Activated CD8-positive, alpha-beta memory T cell treated with anti-CD3 and anti-CD28 coated beads for 36 hours (primary cell): ENCODE measurements around the gene EGR2. TPM values are rescaled to one million over a fixed set of nuclear protein-coding genes. Genes with fewer than 3 reads are reported as not detected.

Source experiments
- CTCF ChIA-PET: fragments of 350-600 bp; sonication (Branson Sonifier 250); formaldehyde crosslinking; loops from one replicate; lab custom pipeline; 2021; ENCODE audit warnings: antibody characterized with exemption; lab: Charles Lee
- POLR2A ChIA-PET: fragments of 350-600 bp; sonication (Branson Sonifier 250); formaldehyde crosslinking; loops from one replicate; lab custom pipeline; 2021; ENCODE audit warnings: antibody characterized with exemption; lab: Charles Lee
- total RNA-seq, 2 experiments: library from RNA; stranded (reverse); gene quantifications; one replicate each; pipeline ENCODE4 v1.2.3, GENCODE V29; 2021

EGR2 gene
- total RNA-seq, 2 experiments from 2014 or later = 88.9 to 91.3 TPM

GRCh38 chr10:62772186-62772974 is 43.8 kb downstream of the EGR2 start:
- CTCF ChIA-PET = no interaction called here

GRCh38 chr10:62769574-62770242 is 46.5 kb downstream of the EGR2 start:
- CTCF ChIA-PET = interaction anchor here (0.6 to 0.9 kb wide), 4 partner anchors 9 to 224 kb away, joined by 3 to 5 read pairs (median 3); no protein-coding TSS in a partner anchor
- POLR2A ChIA-PET = no interaction called here

More at GRCh38 chr10:62772186-62772974, 43.8 kb downstream of the EGR2 start:
- POLR2A ChIA-PET = no interaction called here

- CTCF ChIA-PET = no interaction called here
- POLR2A ChIA-PET = no interaction called here
These were observed 49.8 kb downstream of the EGR2 start for GRCh38 chr10:62766386-62766785.

GRCh38 chr10:62765726-62766125 is 50.4 kb downstream of the EGR2 start:
- ChIA-PET CTCF (no interaction called here), POLR2A (no interaction called here)

GRCh38 chr10:62764011-62764410 is 52.2 kb downstream of the EGR2 start:
- ChIA-PET CTCF (no interaction called here), POLR2A (no interaction called here)

GRCh38 chr10:62763155-62763554 is 53.0 kb downstream of the EGR2 start:
- ChIA-PET POLR2A (no interaction called here), CTCF (interaction anchor here (0.7 kb wide), 1 partner anchor 95 kb away, joined by 3 read pairs; no protein-coding TSS in a partner anchor)

Other genes starting within 250 kb of the EGR2 start
- 10 to 100 TPM; 33.4 to 34.4 TPM for gene ADO, start 11.6 kb downstream of the EGR2 start, total RNA-seq